DND-41 (cell line): Measurements from ENCODE around the gene TOMM34.

Experiments
- CTCF ChIP-seq: IDR thresholded peaks from 2 replicates; pipeline ENCODE4 v1.5.1; 2012; ENCODE audit warnings: borderline replicate concordance, low read length, moderate library complexity, mild to moderate bottlenecking; ENCODE audit not compliant: poor library complexity, severe bottlenecking; ENCODE audit errors: extremely low read depth
- EZH2 ChIP-seq: IDR thresholded peaks from 3 replicates; pipeline ENCODE4 v1.6.1; 2012; ENCODE audit warnings: borderline replicate concordance, low read depth, mild to moderate bottlenecking, moderate library complexity, low read length, inconsistent platforms; ENCODE audit not compliant: severe bottlenecking

DNA sequence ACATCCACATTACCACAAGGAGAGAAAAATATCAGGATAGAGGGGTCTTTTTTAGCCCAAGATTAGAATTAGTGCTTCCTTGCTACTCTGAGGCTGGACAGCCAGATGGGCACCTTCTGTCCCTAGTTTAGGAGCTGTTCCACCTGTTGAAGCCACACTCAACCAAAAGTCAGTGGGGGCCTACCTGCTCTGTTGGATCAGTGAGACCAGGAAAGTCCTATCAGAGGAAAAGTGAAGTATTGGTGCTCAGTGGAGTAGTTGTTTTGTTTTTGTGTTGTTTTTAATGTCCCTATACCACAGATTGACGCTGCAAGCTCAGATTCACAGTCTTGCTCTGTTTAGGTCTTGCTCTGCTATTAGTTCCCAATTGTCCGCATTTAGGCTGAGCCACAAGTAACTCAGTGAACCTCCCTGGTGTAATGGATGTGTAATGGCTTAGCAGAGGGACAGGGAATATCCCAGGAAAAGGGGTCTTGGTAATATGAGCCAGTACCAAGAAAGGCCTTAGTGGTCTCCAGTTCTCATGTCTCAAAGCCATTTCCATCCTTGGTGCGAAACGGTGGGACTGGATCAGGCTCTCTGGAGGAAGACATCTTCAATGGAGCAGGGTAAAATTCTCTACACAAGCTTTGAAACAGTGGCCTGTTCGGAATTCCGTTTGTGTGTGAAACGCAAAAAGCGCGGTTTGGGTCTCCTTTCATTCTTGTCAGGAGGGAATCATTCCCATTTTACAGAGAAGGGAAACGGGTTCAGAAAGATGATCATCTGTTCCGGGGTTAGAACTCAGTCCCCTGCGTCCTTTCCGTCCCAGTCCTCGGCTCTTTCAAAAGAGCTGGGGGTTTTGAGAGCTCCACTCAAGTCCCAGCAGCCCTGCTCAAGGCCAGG, 51.0 kb downstream of the TOMM34 start:
- TF ChIP-seq CTCF = no peak
- TF ChIP-seq EZH2 = no peak
